Right cardiac atrium (tissue), 5 donors: ENCODE measurements around the gene TFF1. TPM values are rescaled to one million over a fixed set of nuclear protein-coding genes. Genes with fewer than 3 reads are reported as not detected.
A peak's percentile ranks its signal among the peaks of the same experiment; 100 is the strongest.

Experiments used
- ATAC-seq, 2 donors: fragments of 200-7000 bp; cut with Tn5 transposase; one replicate each; pipeline versions ENCODE4 v1.8.0 to v1.9.1; 2020; ENCODE audit warnings: moderate library complexity in 2 of 2, mild to moderate bottlenecking in 1 of 2
- DNase-seq, 3 donors: peaks; one replicate each; pipeline ENCODE4 v3.0.0-alpha.2; 2020
- H3K27ac ChIP-seq: one replicate; pipeline ENCODE4 v1.5.1; 2013; ENCODE audit warnings: mild to moderate bottlenecking, low read length, control low read depth, moderate library complexity
- H3K27me3 ChIP-seq: one replicate; pipeline ENCODE4 v1.6.1; 2013; ENCODE audit not compliant: control insufficient read depth, insufficient read depth
- H3K4me1 ChIP-seq: one replicate; pipeline ENCODE4 v1.6.1; 2013; ENCODE audit warnings: low read length; ENCODE audit not compliant: control insufficient read depth, insufficient read depth
- H3K4me3 ChIP-seq: one replicate; pipeline ENCODE4 v1.5.1; 2013; ENCODE audit warnings: low read length, control low read depth
- H3K9me3 ChIP-seq: one replicate; pipeline ENCODE4 v1.6.1; 2013; ENCODE audit warnings: low read length; ENCODE audit not compliant: control insufficient read depth
- WGBS: extraction: QIAGEN DNeasy Blood & Tissue Kit; methylation state at CpG from one replicate; pipeline ENCODE4 v1.1.7; 2013; 5-methylcytosine and 5-hydroxymethylcytosine counted together
- intact Hi-C, 4 donors: fragments of 100-400 bp; cut with DNase I; formaldehyde crosslinking; loops; one replicate each; pipeline versions ENCODE4 v1.11.0 to v1.14.0; 2022 to 2023
- polyA plus RNA-seq: library from polyadenylated mRNA; stranded (reverse); fragments of 200-250 nt; gene quantifications from one replicate; pipeline ENCODE4 v1.2.3, GENCODE V29; 2013
- total RNA-seq, 4 donors: library from RNA; stranded (reverse); fragmentation: NEBNext Ultra II Directional; extraction: Animal tissue kit (Norgen Biotek cat#: 25700); gene quantifications; one replicate each; pipeline ENCODE4 v1.2.1, GENCODE V29; 2021
- donor health status: healthy with polysubstance abuse.
- donor health status: DM: no; HTN: yes; CAD: no.
- donor health status: DM: no; HTN: no; CAD: no.
- donor health status: DM: no; HTN: yes; CAD: no; lungs with severe emphysema.
- donor health status: DM: yes; HTN: yes; CAD: no.

Gene TFF1
- total and polyA plus RNA-seq, 5 donors: not detected

DNA sequence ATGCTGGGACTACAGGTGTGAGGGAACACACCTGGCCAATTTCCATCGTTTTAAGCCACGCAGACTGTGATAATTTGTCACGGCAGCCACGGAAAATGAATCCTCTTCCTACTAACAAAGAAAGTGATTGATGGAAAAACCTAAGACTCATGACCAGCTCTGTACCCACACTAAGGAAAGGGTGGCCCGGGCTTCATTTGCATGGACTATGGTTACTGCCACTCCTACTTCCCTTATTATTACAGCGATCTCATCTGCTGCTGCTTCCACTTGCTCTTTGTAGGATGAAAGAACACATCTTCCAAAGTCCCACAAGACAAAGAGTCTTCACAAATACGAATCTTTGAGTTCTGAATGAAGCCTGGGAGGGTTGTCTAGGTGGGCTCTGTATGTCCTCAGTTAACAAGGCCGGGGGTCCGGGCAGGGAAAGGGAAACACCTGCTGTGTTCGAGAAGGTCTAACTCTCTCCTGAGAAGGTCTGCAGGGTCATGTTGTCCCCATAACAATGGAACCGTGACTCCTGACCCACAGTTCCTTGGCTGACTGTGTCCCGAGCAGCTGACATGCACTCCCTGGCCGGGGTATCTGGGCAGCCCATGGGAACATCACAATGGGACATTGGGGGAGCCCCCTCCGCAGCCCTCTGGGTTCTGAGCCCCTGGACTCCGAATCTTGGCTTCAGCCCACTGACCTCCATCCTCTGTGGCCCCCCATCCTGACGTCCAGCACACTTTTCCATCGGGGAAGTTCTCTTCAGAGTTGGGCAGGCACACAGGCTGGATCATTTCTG is 13.3 kb upstream of the TFF1 start:
- no peak for ATAC-seq

DNA sequence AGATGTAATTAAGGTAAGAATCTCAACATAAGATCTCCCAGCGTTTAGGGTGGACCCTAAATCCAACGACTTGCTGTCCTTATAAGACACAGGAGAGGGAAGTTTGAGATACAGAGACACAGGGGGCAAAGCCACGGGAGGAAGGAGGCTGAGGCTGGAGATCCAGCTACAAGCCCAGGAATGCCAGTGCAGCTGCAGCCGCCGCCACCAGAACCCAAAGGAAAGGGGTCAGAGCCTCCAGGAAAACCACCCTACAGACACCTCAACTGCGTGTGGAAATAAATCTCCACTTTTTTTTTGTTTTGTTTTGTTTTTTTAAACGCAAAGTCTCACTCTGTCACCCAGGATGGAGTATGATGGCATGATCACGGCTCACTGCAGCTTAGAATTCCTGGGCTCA is 12.1 kb upstream of the TFF1 start:
- DNase-seq: no peak
- 74% methylated on average over 8 of the region's 8 CpGs for WGBS
- Histone ChIP-seq H3K27me3 (no peaks in the 10 kb centered on the region), H3K4me3 (no peak overlapping the region), H3K9me3 (peaks cover 2% of the 10 kb centered on the region), H3K4me1 (no peaks in the 10 kb centered on the region), H3K27ac (no peak overlapping the region)
- intact Hi-C loops: no loop called here
- ATAC-seq: no peak

More for the DNA sequence above, 13.3 kb upstream of the TFF1 start:
- DNase-seq: no peak
- no peak overlapping the region for H3K27ac ChIP-seq
- 78% methylated on average over 17 of the region's 17 CpGs for WGBS
- no peaks in the 10 kb centered on the region for H3K4me1 ChIP-seq
- intact Hi-C loops: no loop called here
- H3K4me3 ChIP-seq: no peak overlapping the region
- H3K27me3 ChIP-seq: no peaks in the 10 kb centered on the region
- H3K9me3 ChIP-seq: peaks cover 2% of the 10 kb centered on the region

DNA sequence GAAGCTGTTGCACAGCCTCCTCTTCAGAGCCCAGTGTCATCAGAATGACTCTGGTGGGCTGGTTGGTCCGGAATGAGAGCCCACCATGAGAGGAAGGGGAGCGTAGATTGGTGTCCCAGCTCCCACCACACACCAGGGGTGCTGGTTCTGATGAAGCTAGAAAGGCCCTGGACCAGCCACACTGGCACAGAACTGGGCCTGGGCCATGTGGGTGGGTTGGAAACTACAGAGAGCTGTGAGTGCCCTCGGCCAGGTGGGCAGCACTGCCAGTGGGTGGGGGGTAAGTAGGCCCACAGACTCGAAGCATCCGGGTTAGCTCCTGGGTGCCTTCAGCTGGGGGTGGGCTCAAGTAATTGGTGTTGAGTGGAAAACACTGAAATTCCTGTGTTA is 11.6 kb upstream of the TFF1 start:
- H3K4me1 ChIP-seq: no peaks in the 10 kb centered on the region
- H3K27ac ChIP-seq: no peak overlapping the region
- ATAC-seq: no peak
- no peak overlapping the region for H3K4me3 ChIP-seq
- no peaks in the 10 kb centered on the region for H3K27me3 ChIP-seq
- no peak for DNase-seq
- H3K9me3 ChIP-seq: peaks cover 2% of the 10 kb centered on the region
- intact Hi-C loops: no loop called here
- 80% methylated on average over 5 of the region's 5 CpGs for WGBS

DNA sequence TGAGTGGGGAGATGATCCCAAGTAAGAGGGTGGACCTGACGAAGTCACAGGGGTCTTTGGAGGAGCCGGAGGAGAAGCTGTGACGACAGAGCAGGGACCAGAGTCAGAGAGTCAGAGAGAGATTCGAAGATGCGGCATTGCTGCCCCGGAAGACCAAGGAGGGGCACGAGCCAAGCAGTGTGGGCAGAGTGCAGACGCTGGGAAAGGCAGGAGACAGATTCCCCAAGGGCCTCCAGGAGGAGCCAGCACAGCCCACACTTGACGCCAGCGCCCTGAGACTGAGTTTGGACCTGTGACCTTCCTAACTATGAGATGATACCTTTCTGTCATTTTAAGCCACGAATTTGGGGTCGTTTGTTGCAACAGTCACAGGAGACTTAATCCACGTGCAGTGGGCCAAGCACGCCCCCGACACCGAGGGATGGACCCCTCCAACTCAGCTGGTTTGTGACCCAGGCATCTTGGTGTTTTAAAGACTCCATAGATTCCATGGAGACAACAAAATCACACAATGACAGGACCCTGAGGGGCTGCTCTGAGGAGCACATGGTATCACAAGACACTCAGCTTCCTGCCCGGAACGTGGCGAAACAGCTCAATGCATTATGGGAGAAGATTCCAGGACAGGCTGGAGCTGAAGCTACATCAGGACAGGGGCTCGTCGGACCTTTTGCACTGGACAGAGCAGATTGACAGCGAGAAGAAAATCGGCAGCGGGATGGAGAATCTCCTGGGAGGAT is 11.0 kb upstream of the TFF1 start:
- Histone ChIP-seq H3K9me3 (peaks cover 2% of the 10 kb centered on the region), H3K4me3 (no peak overlapping the region), H3K27me3 (no peaks in the 10 kb centered on the region), H3K27ac (no peak overlapping the region), H3K4me1 (no peaks in the 10 kb centered on the region)
- DNase-seq (no peak), ATAC-seq (no peak)
- WGBS: 71% methylated on average over 24 of the region's 24 CpGs
- intact Hi-C loops: no loop called here

DNA sequence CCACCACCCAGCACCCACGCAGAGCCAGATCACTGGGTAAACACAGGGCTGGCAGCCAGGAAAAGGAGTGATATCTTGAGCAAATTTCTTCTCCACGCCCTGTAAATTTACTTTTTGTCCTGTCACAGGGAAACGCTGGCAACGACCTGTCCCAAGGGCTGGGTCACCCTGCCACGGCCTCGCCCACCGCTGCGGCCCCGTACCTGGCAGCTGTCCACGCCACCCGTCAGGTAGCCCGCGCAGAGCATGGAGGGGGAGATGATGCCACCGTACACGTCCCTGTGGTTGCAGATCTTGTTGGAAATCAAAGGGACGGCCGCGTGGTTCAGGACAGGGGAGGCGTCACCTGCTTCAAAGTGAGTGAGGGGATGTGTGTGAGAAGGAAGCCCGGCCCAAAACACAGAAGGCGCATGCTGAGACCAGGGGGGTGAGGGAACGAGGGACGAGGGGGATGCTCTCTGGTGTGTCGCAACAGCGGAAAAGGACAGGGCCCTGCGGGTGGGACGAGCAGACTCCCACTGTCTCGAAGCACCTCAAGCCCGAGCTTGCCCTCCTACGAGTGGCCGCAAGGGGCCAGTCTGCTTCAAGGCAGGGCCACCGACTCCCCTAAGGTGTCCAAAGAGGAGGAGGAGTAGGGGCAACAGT is 10.1 kb upstream of the TFF1 start:
- H3K27ac ChIP-seq: no peak overlapping the region
- no peak for DNase-seq
- WGBS: 78% methylated on average over 32 of the region's 32 CpGs
- intact Hi-C loops: no loop called here
- H3K4me1 ChIP-seq: no peaks in the 10 kb centered on the region
- ATAC-seq: no peak
- no peaks in the 10 kb centered on the region for H3K27me3 ChIP-seq
- H3K9me3 ChIP-seq: no peaks in the 10 kb centered on the region
- H3K4me3 ChIP-seq: no peak overlapping the region

DNA sequence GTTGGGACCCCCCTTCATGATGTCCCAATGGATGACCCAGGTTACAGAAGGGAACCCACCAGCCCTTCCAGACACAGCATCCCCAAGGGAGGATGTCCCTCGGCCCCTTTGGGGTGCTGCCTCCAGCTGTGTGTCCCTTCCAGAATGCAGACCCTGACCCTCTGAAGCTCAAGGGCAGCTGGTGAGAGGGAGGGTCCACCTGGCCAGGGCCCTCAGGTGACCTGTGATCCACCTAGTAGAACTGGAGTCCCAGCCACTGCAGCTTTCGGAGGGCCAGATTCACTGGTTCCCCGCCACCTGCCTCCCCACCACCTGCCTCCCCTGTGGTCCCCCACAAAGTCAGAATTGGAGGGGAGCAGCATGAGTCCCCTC is 9.6 kb upstream of the TFF1 start:
- ATAC-seq (peak in 1 of 2 donors; percentile 27), DNase-seq (no peak)
- Histone ChIP-seq H3K27me3 (no peaks in the 10 kb centered on the region), H3K4me3 (no peak overlapping the region), H3K4me1 (no peaks in the 10 kb centered on the region), H3K9me3 (no peaks in the 10 kb centered on the region), H3K27ac (no peak overlapping the region)
- intact Hi-C loops: no loop called here
- 86% methylated on average over 3 of the region's 3 CpGs for WGBS

DNA sequence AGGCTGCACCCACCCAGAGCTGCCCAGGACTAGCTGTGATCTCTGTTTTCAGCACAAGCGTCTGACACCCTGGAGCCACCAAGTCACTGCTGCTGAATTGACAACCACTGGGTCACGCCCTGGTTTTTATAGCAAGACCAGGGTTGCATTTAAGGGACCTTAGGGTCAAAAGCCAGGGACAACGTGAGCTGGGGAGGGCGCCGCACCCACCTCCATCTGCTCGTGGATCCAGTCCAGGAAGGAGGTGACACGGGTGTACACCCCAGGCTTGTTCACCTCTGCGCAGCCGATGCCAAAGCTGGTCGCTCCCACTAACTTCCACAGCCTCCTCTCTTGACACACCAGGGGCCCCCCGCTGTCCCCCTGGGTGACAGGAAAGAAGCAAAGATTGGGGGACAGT is 9.2 kb upstream of the TFF1 start:
- Histone ChIP-seq H3K27me3 (no peaks in the 10 kb centered on the region), H3K4me3 (no peak overlapping the region), H3K4me1 (no peaks in the 10 kb centered on the region), H3K9me3 (no peaks in the 10 kb centered on the region), H3K27ac (no peak overlapping the region)
- no peak for DNase-seq
- no peak for ATAC-seq
- WGBS: 69% methylated on average over 11 of the region's 11 CpGs
- intact Hi-C loops: no loop called here

DNA sequence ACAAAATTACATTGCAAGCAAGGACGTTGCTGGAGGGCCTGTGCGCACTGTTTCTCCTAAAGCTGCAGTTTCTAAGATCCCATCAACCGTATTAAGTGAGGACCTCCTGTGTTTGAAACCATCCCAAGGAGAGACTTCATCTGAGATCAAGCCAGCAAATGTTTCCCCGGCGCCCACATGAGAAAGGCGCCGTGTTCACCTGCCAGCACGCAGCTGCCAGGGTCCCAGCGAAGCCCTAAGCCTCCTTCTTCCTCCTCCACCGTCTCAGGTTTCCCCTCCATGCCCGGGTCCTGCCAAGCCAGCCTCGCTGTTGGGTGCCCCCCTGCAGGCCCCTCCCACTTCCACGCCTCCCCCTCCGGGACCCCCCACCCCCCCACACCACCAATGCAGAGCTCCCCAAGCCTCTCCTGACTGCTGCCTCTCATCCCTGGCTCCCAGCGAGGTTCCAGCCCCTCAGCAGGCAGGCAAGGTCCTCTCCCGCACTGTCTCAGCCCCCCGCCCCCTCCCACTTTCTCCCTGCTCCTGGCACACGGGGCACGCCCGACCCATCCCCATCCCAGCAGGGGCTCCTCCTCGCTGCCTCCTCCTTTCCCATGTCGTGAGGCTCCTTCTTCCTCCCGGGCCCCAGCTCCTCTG is 8.6 kb upstream of the TFF1 start:
- Histone ChIP-seq H3K27me3 (no peaks in the 10 kb centered on the region), H3K4me1 (no peaks in the 10 kb centered on the region), H3K9me3 (no peaks in the 10 kb centered on the region), H3K27ac (no peak overlapping the region), H3K4me3 (no peak overlapping the region)
- intact Hi-C loops: no loop called here
- no peak for DNase-seq
- ATAC-seq: no peak
- 17% methylated on average over 23 of the region's 23 CpGs for WGBS

DNA sequence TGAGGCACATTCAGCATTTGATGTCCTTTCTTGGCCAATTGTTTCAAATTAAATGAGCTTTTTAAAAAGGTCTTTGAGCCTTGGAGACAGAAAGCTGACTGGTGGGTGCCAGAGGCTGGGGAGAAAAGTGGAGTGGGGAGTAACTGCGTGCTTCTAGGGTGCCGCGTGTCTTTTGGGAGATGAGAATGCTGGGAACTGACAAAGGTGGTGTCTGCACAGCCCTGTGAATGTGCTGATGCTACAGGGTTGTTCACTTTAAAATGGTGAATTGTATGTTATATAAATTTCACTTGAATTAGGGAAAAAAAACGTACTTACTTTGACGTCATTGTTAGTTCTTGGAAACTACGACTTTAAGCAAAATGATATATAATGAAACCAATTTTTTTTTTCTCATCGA is 8.1 kb upstream of the TFF1 start:
- H3K27ac ChIP-seq: no peak overlapping the region
- H3K27me3 ChIP-seq: no peaks in the 10 kb centered on the region
- H3K4me1 ChIP-seq: no peaks in the 10 kb centered on the region
- no peaks in the 10 kb centered on the region for H3K9me3 ChIP-seq
- intact Hi-C loops: no loop called here
- H3K4me3 ChIP-seq: no peak overlapping the region
- WGBS: 74% methylated on average over 7 of the region's 7 CpGs
- ATAC-seq (no peak), DNase-seq (no peak)

DNA sequence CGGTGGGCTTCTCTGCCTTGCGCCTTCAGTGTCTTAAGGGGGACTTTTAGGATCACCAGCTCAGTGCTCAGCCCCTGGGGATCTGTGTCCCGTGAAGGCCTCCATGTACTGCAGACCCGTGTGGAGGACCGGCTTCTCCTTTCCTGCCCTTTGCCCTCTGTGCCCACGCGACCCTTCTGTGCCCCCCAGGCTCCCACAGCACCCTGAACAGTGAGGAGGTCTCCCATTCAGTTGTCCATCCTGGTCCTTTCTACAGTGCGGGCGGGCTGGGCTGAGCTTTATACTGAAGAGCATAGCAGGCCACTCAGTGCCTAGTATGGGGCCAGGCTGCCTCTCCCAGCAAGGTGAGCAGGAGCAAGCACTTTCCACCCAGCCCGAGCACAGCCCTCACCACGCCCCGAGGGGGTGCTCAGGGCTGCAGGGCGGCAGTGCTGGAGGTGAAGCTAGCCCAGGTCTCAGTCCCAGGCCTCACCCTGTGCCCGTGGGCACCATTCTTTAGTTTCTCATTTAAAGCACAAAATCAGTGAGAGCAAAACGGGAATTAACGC is 7.6 kb upstream of the TFF1 start:
- Histone ChIP-seq H3K27me3 (no peaks in the 10 kb centered on the region), H3K9me3 (no peaks in the 10 kb centered on the region), H3K27ac (no peak overlapping the region), H3K4me1 (no peaks in the 10 kb centered on the region), H3K4me3 (no peak overlapping the region)
- intact Hi-C loops: no loop called here
- WGBS: 82% methylated on average over 16 of the region's 16 CpGs
- ATAC-seq (no peak), DNase-seq (no peak)
